K562 (cell line): ENCODE results near the gene SART3. TPM values are rescaled to one million over a fixed set of nuclear protein-coding genes. Genes with fewer than 3 reads are reported as not detected.
A peak's percentile ranks its signal among the peaks of the same experiment; 100 is the strongest.

Experiments used
- ATF3 ChIP-seq, 2 experiments: fragments of 450-650 bp in 1 of 2; sonication (generic) in 1 of 2; formaldehyde crosslinking in 1 of 2; IDR thresholded peaks in 1 of 2; conservative IDR thresholded peaks in 1 of 2; 2 replicates each; pipeline versions ENCODE4 v1.6.1 to v1.8.1; 2016 to 2023; ENCODE audit warnings: mild to moderate bottlenecking in 2 of 2, moderate library complexity in 2 of 2, inconsistent platforms in 1 of 2, missing genetic modification reagents in 1 of 2
- HMGN3 ChIP-seq: IDR thresholded peaks from 2 replicates; pipeline ENCODE4 v1.6.1; 2011; ENCODE audit warnings: borderline replicate concordance, low read depth, mild to moderate bottlenecking, mixed read lengths, low read length; ENCODE audit not compliant: insufficient read length; ENCODE audit errors: extremely low read depth
- POLR2AphosphoS2 ChIP-seq: IDR thresholded peaks from 2 replicates; pipeline ENCODE4 v1.6.1; 2012; ENCODE audit warnings: low read length, improper control_type of control experiment
- VEZF1 ChIP-seq: fragments of 200-800 bp; sonication (Bioruptor generic); IDR thresholded peaks from 2 replicates; pipeline ENCODE4 v1.6.1; 2017; ENCODE audit warnings: missing genetic modification characterization, missing compliant biosample characterization
- polyA plus RNA-seq, 8 experiments: library from polyadenylated mRNA; depleted of rRNA in 4 of 8; stranded (reverse) in 5 of 8; unstranded in 3 of 8; fragments of >200 nt; fragmentation: Nextera tagmentation in 2 of 8; fragmentation: Illumina TruSeq in 1 of 8; extraction: Ambion mirVana in 2 of 8; extraction: Trizol in 1 of 8; gene quantifications; 2 replicates each; pipeline versions ENCODE4 v1.2.1 to v1.2.3, GENCODE V29; 2011 to 2014; ENCODE audit warnings: inconsistent platforms in 1 of 8, missing spikeins in 1 of 8
- total RNA-seq, 7 experiments: library from RNA; depleted of rRNA in 6 of 7; stranded (reverse); fragments of >200 nt in 6 of 7; fragmentation: Illumina TruSeq in 2 of 7; extraction: Trizol in 2 of 7; gene quantifications; 2 replicates each; pipeline versions ENCODE4 v1.2.1 to v1.2.3, GENCODE V29; 2011 to 2021; ENCODE audit warnings: low replicate concordance in 1 of 7
- TF ChIP-seq, protein P1 (sequence below): sonication (generic); formaldehyde crosslinking; IDR thresholded peaks from 2 replicates; pipeline ENCODE4 v1.8.0; 2022; ENCODE audit warnings: mild to moderate bottlenecking, missing genetic modification reagents

The SART3 gene
- total and polyA plus RNA-seq, 9 of the 15 experiments (the other 6 are each of a cell fraction or from before 2014, with no cell fraction given): 8.9 to 167 (median 56.7) TPM

- TF ChIP-seq, protein P1, sequence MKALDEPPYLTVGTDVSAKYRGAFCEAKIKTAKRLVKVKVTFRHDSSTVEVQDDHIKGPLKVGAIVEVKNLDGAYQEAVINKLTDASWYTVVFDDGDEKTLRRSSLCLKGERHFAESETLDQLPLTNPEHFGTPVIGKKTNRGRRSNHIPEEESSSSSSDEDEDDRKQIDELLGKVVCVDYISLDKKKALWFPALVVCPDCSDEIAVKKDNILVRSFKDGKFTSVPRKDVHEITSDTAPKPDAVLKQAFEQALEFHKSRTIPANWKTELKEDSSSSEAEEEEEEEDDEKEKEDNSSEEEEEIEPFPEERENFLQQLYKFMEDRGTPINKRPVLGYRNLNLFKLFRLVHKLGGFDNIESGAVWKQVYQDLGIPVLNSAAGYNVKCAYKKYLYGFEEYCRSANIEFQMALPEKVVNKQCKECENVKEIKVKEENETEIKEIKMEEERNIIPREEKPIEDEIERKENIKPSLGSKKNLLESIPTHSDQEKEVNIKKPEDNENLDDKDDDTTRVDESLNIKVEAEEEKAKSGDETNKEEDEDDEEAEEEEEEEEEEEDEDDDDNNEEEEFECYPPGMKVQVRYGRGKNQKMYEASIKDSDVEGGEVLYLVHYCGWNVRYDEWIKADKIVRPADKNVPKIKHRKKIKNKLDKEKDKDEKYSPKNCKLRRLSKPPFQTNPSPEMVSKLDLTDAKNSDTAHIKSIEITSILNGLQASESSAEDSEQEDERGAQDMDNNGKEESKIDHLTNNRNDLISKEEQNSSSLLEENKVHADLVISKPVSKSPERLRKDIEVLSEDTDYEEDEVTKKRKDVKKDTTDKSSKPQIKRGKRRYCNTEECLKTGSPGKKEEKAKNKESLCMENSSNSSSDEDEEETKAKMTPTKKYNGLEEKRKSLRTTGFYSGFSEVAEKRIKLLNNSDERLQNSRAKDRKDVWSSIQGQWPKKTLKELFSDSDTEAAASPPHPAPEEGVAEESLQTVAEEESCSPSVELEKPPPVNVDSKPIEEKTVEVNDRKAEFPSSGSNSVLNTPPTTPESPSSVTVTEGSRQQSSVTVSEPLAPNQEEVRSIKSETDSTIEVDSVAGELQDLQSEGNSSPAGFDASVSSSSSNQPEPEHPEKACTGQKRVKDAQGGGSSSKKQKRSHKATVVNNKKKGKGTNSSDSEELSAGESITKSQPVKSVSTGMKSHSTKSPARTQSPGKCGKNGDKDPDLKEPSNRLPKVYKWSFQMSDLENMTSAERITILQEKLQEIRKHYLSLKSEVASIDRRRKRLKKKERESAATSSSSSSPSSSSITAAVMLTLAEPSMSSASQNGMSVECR: peak; percentile 75
- TF ChIP-seq HMGN3 (peak; percentile 75), POLR2AphosphoS2 (no peak; the same call in 1 of the 2 replicates), ATF3 (IDR thresholded peaks at IDR 0.05) (peak; percentile 87), ATF3 (CRISPR knock-in tag; conservative IDR thresholded peaks at IDR 0.05) (no peak), VEZF1 (CRISPR knock-in tag) (peak; percentile 72)
Measured at GRCh38 chr12:108562348-108563135, 1.6 kb upstream of the SART3 start, which contains the start of gene ISCU (continued).
